HG02798 (cell line): Measurements from ENCODE around the gene WDR62.

ENCODE experiments used
- ATAC-seq: cut with Tn5 transposase; IDR thresholded peaks from one replicate; pipeline ENCODE4 v1.9.1; 2021; ENCODE audit warnings: mild to moderate bottlenecking; ENCODE audit not compliant: unreplicated experiment, poor library complexity

WDR62 gene

GRCh38 chr19:36073121-36073876 is 18.6 kb downstream of the WDR62 start:
- ATAC-seq: no peak

- ATAC-seq: no peak
Measured at GRCh38 chr19:36079389-36079945, 24.8 kb downstream of the WDR62 start.

- no peak for ATAC-seq
Measured at GRCh38 chr19:36081385-36081784, 26.7 kb downstream of the WDR62 start.

DNA sequence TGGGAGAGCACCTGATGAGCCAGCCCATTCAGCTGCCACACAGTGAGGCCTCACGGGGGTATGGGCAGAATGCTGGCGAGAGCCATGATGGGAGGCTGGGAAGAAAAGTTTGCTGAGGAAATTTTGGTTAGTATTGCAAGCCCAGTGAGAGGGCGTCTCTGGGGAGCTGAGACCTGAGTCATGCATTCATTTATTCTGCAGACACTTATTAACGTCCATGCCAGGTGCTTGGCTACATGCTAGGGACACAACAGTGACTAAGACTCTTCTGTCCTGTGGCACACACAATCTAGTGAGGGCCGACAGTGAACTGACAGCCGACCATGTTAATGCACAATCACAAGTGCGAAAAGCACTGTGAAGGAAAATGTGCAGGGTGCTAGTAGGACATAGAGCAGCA is 27.2 kb downstream of the WDR62 start:
- ATAC-seq: no peak

GRCh38 chr19:36082916-36083315 is 28.2 kb downstream of the WDR62 start:
- ATAC-seq: no peak

DNA sequence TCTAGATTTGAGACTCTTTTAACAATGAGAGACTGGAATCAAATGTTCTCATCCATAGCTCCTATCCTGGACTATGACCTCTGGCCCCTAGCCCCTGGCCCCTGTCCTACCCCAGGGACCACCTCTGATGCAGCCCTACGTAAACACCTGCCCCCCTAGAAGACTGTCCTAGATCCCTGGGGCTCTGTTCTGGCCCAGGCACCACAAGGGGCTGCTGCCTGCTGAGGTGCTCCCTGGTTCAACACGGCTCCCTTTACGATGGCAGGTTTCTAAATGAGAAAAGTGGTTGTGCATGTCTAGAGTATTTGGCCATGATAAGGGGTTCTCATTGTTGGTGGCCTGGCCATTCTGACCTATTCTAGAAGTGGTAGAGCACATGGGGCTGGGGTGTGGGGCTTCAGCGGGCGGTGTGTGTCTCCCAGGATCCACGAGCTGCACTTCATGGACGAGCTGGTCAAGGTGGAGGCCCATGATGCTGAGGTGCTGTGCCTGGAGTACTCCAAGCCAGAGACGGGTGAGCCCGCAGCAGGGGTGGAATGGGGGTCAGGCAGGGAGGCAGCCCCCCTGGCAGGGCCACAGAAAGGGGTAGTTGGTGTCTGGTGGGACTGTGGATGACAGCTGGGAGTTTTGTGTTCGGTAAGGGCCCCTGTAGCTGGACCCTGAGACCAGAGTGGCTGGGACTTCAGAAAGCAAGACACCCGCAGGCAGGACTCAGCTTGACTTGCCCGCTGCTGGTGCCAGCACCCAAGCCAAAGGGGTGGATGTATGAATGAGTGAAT is 29.7 kb downstream of the WDR62 start:
- no peak for ATAC-seq

- no peak for ATAC-seq
Measured at GRCh38 chr19:36086326-36086725, 31.6 kb downstream of the WDR62 start.

DNA sequence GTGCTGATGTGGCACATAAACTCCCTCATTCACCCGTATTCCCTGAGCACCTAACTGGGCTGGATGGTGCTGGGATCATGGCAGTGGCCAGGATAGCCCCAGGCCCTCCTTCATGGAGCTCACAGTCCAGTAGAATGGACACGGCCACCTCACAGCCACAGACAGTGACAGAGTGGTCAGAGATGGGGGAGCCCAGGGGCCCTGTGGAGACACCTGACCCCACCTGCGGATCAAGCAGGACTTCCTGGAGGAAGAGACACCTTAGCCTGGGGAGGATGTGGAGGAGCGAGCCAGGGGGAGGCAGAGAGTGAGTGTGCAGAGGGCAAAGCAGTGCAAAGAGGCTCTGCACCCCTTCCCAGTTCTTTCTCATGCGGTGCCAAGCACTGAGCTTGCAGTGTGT is 35.1 kb downstream of the WDR62 start:
- no peak for ATAC-seq

DNA sequence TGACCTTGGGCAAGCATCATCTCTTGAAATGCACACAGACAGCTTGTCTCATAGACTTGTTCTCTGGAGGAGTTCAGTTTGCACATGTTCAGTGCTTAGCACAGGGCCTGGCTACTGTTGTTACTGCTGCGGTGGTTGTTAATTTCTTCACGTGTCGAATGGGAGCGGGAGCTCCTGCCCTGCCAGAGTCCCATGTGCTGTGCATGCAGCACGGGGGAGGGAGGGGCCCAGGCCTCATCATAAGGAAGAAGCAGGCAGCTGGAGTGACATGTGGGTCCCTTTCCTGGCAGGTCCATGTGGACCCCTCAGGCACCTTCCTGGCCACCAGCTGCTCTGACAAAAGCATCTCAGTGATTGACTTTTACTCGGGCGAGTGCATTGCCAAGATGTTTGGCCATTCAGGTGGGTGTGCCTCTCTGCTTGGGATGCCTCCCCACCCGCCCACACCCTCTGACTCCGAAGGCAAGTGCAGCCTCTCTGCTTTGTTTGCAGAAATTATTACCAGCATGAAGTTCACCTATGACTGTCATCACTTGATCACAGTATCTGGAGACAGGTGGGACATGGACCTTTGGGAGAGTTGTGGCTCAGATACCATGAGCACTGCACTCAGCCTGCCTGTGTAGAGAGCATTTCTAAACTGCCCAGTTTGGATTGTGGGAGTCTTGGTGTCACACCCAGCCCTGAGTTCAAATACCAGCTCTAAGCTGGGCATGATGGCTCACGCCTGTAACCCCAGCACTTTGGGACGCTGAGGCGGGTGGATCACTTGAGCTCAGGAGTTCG is 36.4 kb downstream of the WDR62 start:
- ATAC-seq: no peak

DNA sequence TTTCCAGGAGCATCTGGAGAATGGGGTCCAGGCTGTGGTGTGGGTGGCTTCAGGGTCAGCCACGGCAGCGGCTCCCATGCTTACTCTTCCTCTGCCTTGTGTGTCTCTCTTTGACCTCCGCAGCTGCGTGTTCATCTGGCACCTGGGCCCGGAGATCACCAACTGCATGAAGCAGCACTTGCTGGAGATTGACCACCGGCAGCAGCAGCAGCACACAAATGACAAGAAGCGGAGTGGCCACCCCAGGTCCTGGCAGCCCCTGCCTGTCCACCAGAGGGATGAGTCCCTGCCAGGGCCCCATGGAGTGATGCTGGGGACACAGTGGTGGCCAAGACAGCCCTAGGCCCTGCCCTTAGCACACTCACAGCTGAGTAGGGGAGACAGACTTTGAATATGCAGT is 37.9 kb downstream of the WDR62 start:
- no peak for ATAC-seq

GRCh38 chr19:36093146-36093662 is 38.5 kb downstream of the WDR62 start:
- ATAC-seq: peak; percentile 71

- no peak for ATAC-seq
Measured at GRCh38 chr19:36093687-36094086, 39.0 kb downstream of the WDR62 start.

- no peak for ATAC-seq
Measured at GRCh38 chr19:36097036-36097435, 42.3 kb downstream of the WDR62 start.

DNA sequence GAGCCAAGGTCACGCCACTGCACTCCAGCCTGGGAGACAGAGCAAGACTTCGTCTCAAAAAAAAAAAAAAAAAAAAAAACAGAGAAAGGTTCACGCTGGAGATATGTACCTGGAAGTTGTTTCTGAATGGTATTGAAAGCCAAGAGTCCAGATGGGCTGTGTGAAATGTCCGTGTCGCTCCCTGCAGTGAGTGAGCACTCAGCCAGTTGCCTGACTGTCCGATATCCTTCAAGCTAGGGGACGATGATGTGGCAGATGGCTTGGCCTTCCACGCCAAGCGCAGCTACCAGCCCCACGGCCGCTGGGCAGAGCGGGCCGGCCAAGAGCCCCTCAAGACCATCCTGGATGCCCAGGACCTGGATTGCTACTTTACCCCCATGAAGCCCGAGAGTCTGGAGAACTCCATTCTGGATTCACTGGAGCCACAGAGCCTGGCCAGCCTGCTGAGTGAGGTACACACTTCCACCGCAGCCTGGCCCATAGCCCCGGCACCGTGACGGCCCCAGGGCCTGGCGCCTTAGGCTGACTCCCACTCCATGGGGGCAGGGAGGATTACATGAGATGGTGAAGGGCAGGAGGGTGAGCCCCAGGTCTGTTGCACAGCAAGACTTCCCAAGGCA is 44.6 kb downstream of the WDR62 start:
- ATAC-seq: no peak

DNA sequence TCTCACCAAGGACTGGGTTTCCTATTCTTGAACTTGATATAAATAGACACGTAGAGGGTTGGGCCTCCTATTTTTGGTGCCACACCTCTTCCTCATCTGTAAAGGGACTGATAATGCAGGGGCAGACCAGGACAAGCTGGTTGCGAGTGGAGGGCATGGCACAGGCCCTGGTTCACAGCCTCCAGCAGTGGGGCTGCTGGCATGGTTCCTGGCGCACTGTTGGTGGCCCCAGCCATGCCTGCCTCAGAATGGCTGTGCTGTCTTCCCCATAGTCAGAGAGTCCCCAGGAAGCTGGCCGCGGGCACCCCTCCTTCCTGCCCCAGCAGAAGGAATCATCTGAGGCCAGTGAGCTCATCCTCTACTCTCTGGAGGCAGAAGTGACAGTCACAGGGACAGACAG is 45.8 kb downstream of the WDR62 start:
- ATAC-seq: no peak

DNA sequence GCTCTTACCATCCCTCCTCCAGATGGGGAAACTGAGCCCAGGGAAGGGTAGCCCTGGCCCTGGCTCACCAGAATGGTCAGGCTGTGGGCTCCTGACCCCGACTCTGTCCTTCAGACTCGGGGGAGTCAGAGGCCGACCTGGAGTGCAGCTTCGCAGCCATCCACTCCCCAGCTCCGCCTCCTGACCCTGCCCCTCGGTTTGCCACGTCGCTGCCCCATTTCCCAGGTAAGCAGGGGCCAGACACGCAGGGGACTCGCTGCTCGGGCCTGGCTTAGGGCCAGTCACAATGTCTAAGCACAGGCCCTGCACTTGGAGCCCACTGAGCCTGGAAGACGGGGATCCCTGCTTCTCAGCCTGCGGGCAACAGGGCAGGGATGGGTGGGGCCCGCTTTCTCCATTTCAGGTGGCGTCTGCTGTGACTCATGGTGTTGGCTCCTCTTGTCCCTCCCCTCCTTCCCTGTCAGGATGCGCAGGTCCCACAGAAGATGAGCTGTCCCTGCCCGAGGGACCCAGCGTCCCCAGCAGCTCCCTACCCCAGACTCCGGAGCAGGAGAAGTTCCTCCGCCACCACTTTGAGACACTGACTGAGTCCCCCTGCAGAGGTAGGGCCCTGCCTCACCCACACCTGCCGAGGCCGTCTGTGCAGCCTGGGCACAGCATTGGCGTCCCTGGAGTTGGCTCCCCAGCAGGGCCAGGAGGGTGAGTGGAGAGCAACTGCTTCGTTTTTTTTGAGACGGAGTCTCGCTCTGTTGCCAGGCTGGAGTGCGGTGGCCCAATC is 47.0 kb downstream of the WDR62 start:
- no peak for ATAC-seq

DNA sequence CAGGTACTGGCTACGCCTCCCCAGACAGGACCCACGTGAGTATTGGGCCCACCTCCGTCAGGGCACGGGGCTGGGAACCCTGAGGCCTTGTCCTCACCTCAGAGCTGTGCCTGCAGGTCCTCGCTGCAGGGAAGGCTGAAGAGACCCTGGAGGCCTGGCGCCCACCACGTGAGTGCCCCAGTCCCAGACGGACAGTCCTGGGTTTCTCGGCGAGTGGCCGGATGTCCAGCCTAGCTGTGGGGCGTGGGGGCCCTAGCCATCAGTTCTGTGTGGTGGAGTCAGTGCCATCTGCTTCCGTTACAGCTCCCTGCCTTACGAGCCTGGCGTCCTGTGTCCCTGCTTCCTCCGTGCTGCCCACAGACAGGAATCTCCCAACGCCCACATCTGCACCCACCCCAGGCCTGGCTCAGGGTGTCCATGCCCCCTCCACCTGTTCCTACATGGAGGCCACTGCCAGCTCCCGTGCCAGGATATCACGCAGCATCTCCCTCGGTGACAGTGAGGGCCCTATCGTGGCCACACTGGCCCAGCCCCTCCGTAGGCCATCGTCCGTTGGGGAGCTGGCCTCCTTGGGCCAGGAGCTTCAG is 48.4 kb downstream of the WDR62 start:
- ATAC-seq: no peak

GRCh38 chr19:36103842-36104552 is 49.3 kb downstream of the WDR62 start:
- no peak for ATAC-seq
